AG04450 (cell line): ENCODE measurements around the gene IMPACT. TPM values are rescaled to one million over a fixed set of nuclear protein-coding genes. Genes with fewer than 3 reads are reported as not detected.

Source experiments
- CTCF ChIA-PET: fragments of 300-600, 350-600 bp; formaldehyde crosslinking; extraction: SDS; loops from one replicate; lab custom pipeline; 2022; ENCODE audit warnings: antibody characterized with exemption, inconsistent platforms; lab: Charles Lee
- POLR2A ChIA-PET: fragments of 350-600 bp; formaldehyde crosslinking; extraction: SDS; loops from one replicate; lab custom pipeline; 2021; ENCODE audit warnings: antibody characterized with exemption, inconsistent platforms; lab: Yijun Ruan, JAX
- DNase-seq: peaks from one replicate; pipeline ENCODE4 v3.0.0-alpha.2; 2011; ENCODE audit warnings: low read depth, low spot score
- H3K27ac ChIP-seq: one replicate; pipeline ENCODE4 v1.5.1; 2012; ENCODE audit warnings: low read depth, low read length, control low read depth
- H3K27me3 ChIP-seq: one replicate; pipeline ENCODE4 v1.6.0; 2012; ENCODE audit warnings: low read length; ENCODE audit not compliant: control insufficient read depth, insufficient read depth
- H3K4me3 ChIP-seq: 2 replicates; pipeline ENCODE4 v1.5.1; 2011; ENCODE audit warnings: mild to moderate bottlenecking, low read depth, low read length, control low read depth
- H3K9me3 ChIP-seq: 2 replicates; pipeline ENCODE4 v1.5.1; 2012; ENCODE audit warnings: low read length; ENCODE audit not compliant: control insufficient read depth, insufficient read depth
- CTCF ChIP-seq: IDR thresholded peaks from 2 replicates; pipeline ENCODE4 v1.5.1; 2011; ENCODE audit warnings: low read depth, low read length, control low read depth, inconsistent platforms
- polyA plus RNA-seq: library from polyadenylated mRNA; depleted of rRNA; stranded (reverse); fragments of >200 nt; gene quantifications from 2 replicates; pipeline ENCODE4 v1.2.3, GENCODE V29; 2011

The IMPACT gene
- polyA plus RNA-seq, 1 experiment, result 31.7 TPM

- CTCF ChIA-PET, result interaction anchor here (0.9 to 2.5 kb wide), 3 partner anchors 29 to 100 kb away, joined by 3 to 16 read pairs (median 7); no protein-coding TSS in a partner anchor
- DNase-seq, result no peak
- POLR2A ChIA-PET, result no interaction called here
- no peaks in the 10 kb centered on the region for H3K27me3 ChIP-seq
- H3K9me3 ChIP-seq, result no peaks in the 10 kb centered on the region
- no peak for TF ChIP-seq CTCF
- no peak overlapping the region for H3K4me3 ChIP-seq
- H3K27ac ChIP-seq, result no peak overlapping the region
Observed at GRCh38 chr18:24459772-24460171, 33.3 kb downstream of the IMPACT start.

- POLR2A ChIA-PET, result no interaction called here
Observed at GRCh38 chr18:24460388-24460787, 33.9 kb downstream of the IMPACT start, which contains the start of gene HRH4. Gene HRH4 (plus strand): TSS chr18:24460637. CDS start chr18:24460729, 92 bp downstream.

GRCh38 chr18:24461996-24462395, 35.5 kb downstream of the IMPACT start:
- H3K4me3 ChIP-seq, result no peak overlapping the region
- CTCF ChIA-PET, result interaction anchor here (2.5 kb wide), 1 partner anchor 27 kb away, joined by 16 read pairs; no protein-coding TSS in a partner anchor
- no peak for TF ChIP-seq CTCF
- no peak for DNase-seq
- H3K9me3 ChIP-seq, result no peaks in the 10 kb centered on the region
- H3K27me3 ChIP-seq, result peaks cover 2% of the 10 kb centered on the region
- POLR2A ChIA-PET, result no interaction called here
- H3K27ac ChIP-seq, result no peak overlapping the region

More at GRCh38 chr18:24460388-24460787, 33.9 kb downstream of the IMPACT start, which contains the start of gene HRH4:
- CTCF ChIA-PET, result interaction anchor here (1.0 to 2.5 kb wide), 2 partner anchors 27 to 29 kb away, joined by 4 to 16 read pairs; no protein-coding TSS in a partner anchor
- no peak within 1 kb of the TSS for H3K4me3 ChIP-seq
- DNase-seq, result no peak
- no peaks in the 10 kb centered on the region for H3K27me3 ChIP-seq
- no peaks in the 10 kb centered on the region for H3K9me3 ChIP-seq
- no peak within 1 kb of the TSS for H3K27ac ChIP-seq
- no peak for TF ChIP-seq CTCF

DNA sequence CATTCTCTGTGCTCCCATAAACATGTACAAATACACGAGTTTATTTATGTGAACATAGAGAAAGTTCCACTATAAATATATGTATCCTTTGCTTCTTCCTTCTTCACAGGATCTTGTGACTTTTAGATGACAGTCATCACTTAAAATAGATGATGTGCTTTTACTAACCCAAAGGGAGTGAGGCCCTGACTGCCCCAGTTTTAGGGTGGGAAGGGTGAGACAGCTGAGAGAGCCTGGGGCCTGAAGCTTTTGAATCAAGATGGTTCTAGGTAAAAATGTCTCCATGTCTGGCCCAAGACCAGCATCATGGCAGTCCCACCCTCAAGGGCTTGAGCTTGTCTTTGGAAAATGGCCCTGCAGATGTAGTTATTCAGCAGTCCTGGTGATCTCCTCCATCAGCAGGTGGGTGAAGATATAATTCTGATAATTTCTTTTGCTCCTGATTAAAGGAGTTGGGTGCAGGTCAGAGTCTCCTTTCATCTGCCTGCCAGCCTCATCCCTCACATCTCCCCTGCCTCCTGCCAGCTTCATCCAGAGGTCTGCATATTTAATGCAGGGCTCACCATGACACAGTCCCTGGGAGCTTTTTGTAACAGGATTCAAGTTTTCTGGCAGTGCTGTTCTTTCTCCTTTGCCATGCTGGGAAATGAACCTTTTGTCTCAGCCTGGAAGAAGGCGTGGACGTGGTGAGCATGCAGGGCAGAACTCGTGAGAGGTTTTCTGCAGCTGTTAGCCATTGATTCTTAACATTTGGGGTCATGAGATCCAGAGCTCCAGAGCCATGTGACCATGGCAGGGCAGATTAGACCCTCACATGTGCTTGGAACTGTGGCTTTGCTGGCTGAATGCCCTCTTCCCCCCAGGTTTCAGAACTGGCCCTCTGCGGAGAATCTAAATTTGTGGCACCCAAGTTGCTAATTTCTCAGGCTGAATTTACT, 36.6 kb downstream of the IMPACT start:
- TF ChIP-seq CTCF, result no peak
- peaks cover 2% of the 10 kb centered on the region for H3K27me3 ChIP-seq
- no peak overlapping the region for H3K27ac ChIP-seq
- no peaks in the 10 kb centered on the region for H3K9me3 ChIP-seq
- CTCF ChIA-PET, result no interaction called here
- no peak for DNase-seq
- H3K4me3 ChIP-seq, result no peak overlapping the region
- POLR2A ChIA-PET, result no interaction called here

GRCh38 chr18:24465486-24465885, 39.0 kb downstream of the IMPACT start:
- Histone ChIP-seq H3K9me3 (no peaks in the 10 kb centered on the region), H3K27ac (no peak overlapping the region), H3K27me3 (peaks cover 4% of the 10 kb centered on the region), H3K4me3 (no peak overlapping the region)
- DNase-seq, result no peak
- ChIA-PET POLR2A (interaction anchor here (0.6 kb wide), 1 partner anchor 327 kb away, joined by 4 read pairs; the partner anchor contains the start of gene CABYR), CTCF (no interaction called here)
- TF ChIP-seq CTCF, result no peak
